Neural progenitor cell (in vitro differentiated cells): ENCODE data around the gene GOLGA7B. TPM values are rescaled to one million over a fixed set of nuclear protein-coding genes. Genes with fewer than 3 reads are reported as not detected.
A peak's percentile ranks its signal among the peaks of the same experiment; 100 is the strongest.

ENCODE experiments used
- DNase-seq: peaks from one replicate; pipeline ENCODE4 v3.0.0-alpha.2; 2016; ENCODE audit warnings: low spot score
- H2AFZ ChIP-seq: fragments of 200-600 bp; sonication (generic); replicated peaks from 2 replicates; pipeline ENCODE4 v1.6.1; 2016; ENCODE audit warnings: antibody characterized with exemption
- H3F3A ChIP-seq: fragments of 200-600 bp; sonication (generic); 2 replicates; pipeline ENCODE4 v1.6.1; 2016; ENCODE audit warnings: antibody characterized with exemption, low read depth
- H3K27ac ChIP-seq: fragments of 200-600 bp; sonication (generic); 2 replicates; pipeline ENCODE4 v1.5.1; 2016; ENCODE audit warnings: mild to moderate bottlenecking
- H3K27me3 ChIP-seq: fragments of 200-600 bp; sonication (generic); 2 replicates; pipeline ENCODE4 v1.6.1; 2016; ENCODE audit warnings: mild to moderate bottlenecking, moderate library complexity
- H3K36me3 ChIP-seq: fragments of 200-600 bp; sonication (generic); 2 replicates; pipeline ENCODE4 v1.5.1; 2016
- H3K4me1 ChIP-seq: fragments of 200-600 bp; sonication (generic); 2 replicates; pipeline ENCODE4 v1.6.1; 2016; ENCODE audit warnings: mixed run types
- H3K4me2 ChIP-seq: fragments of 200-600 bp; sonication (generic); 2 replicates; pipeline ENCODE4 v1.6.1; 2016
- H3K4me3 ChIP-seq: fragments of 200-600 bp; sonication (generic); 2 replicates; pipeline ENCODE4 v1.5.1; 2016
- H3K79me2 ChIP-seq: fragments of 200-600 bp; sonication (generic); 2 replicates; pipeline ENCODE4 v1.6.1; 2016; ENCODE audit warnings: low read depth
- H3K9ac ChIP-seq: fragments of 200-600 bp; sonication (generic); 2 replicates; pipeline ENCODE4 v1.6.1; 2016
- H3K9me3 ChIP-seq: fragments of 200-600 bp; sonication (generic); 2 replicates; pipeline ENCODE4 v1.5.1; 2016; ENCODE audit warnings: low read depth
- H4K20me1 ChIP-seq: fragments of 200-600 bp; sonication (generic); 2 replicates; pipeline ENCODE4 v1.6.1; 2016; ENCODE audit warnings: low read depth
- H3K27ac Mint-ChIP-seq: 3 replicates; pipeline ENCODE4 v1.8.0; 2021; ENCODE audit warnings: mixed read lengths
- H3K27me3 Mint-ChIP-seq: 2 replicates; pipeline ENCODE4 v1.8.0; 2022; ENCODE audit warnings: low read depth, mild to moderate bottlenecking, inconsistent platforms, moderate library complexity, mixed read lengths; ENCODE audit not compliant: insufficient read depth
- H3K36me3 Mint-ChIP-seq: 3 replicates; pipeline ENCODE4 v1.8.0; 2021; ENCODE audit warnings: mixed read lengths
- H3K4me1 Mint-ChIP-seq: 3 replicates; pipeline ENCODE4 v1.8.0; 2021; ENCODE audit warnings: mixed read lengths
- H3K4me3 Mint-ChIP-seq: 3 replicates; pipeline ENCODE4 v1.8.0; 2021; ENCODE audit warnings: mild to moderate bottlenecking, moderate library complexity, mixed read lengths
- H3K9me3 Mint-ChIP-seq: 3 replicates; pipeline ENCODE4 v1.8.0; 2020; ENCODE audit warnings: mixed read lengths
- EZH2 ChIP-seq: fragments of 200-600 bp; sonication (generic); IDR thresholded peaks from 2 replicates; pipeline ENCODE4 v1.6.1; 2017; ENCODE audit warnings: antibody characterized with exemption, mild to moderate bottlenecking, moderate library complexity
- EZH2phosphoT487 ChIP-seq: fragments of 200-600 bp; sonication (generic); IDR thresholded peaks from 2 replicates; pipeline ENCODE4 v1.6.1; 2017; ENCODE audit warnings: antibody characterized with exemption
- total RNA-seq: library from RNA; depleted of rRNA; stranded (reverse); fragments of >200 nt; gene quantifications from 2 replicates; pipeline ENCODE4 v1.2.3, GENCODE V29; 2015; ENCODE audit warnings: low replicate concordance
- TF ChIP-seq, protein P1 (sequence below): fragments of 200-600 bp; sonication (generic); IDR thresholded peaks from 2 replicates; pipeline ENCODE4 v1.5.1; 2017; ENCODE audit warnings: antibody characterized with exemption, mild to moderate bottlenecking

Gene GOLGA7B
- 0.09 TPM in 1 of 2 replicates, not detected in the other for total RNA-seq

DNA sequence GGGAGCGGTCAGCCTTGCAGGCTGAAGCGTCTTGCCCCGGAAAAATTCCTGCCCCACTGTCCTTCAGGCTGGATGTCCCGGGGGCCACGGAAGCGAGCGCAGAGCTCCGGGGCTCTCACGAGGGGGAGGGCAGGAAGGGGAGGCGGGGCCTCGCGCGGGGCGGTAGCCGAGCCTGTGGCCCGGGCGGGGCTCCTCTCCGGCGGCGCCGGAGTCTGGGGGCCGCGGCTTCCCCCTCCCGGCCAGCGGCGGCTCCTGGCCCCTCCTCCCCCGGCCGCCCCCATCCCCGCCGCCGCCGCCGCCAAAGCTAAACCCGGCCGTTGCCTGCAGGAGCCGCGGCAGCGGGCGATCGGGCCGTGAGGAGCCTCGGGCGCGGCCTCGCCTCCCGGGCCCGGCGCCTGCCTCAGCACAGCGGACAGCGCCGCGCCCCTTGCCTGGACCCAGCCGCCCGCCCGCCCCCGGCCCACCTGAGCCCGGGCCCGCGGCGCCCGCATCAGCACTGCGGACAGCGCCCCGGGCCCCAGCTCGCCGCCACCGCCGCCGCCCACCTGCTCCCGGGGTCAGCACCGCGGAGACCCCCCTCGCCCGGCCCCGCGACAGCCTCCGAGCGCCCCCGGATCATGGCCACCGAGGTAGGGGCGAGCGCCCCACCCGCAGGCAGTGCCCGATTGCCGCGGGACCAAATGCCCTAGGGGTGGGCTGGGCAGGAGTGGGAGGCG is at the start of gene GOLGA7B:
TSS of gene GOLGA7B (plus strand) at position 157 of the 716 bp plus-strand sequence. CDS start at position 618, 461 bp downstream.
- H3K27me3 Mint-ChIP-seq, result peaks cover 32% of the 10 kb centered on the region
- H3K9ac ChIP-seq, result no peak within 1 kb of the TSS

DNA sequence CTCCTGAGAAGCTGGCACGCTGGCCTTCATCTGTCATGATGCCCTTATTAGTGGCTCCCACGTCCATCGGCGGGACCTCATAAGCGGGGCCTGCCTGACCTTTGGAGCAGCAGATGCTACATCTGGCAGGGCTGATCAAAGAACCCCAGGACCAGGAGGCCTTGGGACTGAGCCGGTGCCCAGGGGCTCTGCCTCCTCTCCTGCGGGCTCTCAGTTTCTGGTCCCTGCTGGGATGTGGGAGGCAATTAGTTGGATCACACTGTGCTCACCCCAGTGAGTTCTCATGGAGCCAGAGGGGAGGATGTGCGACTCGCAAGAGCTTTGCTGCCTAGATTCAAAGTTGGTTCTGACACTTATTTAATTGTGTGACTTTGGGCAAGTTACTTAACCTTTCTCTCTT is 49.2 kb upstream of the GOLGA7B start:
- Mint-ChIP-seq H3K27ac (no peak overlapping the region), H3K36me3 (no peaks in the 10 kb centered on the region), H3K4me3 (no peak overlapping the region), H3K27me3 (peaks cover 9% of the 10 kb centered on the region), H3K4me1 (no peaks in the 10 kb centered on the region), H3K9me3 (peaks cover 3% of the 10 kb centered on the region)
- no peaks in the 10 kb centered on the region for H3K36me3 ChIP-seq
- H3K9me3 ChIP-seq, result no peaks in the 10 kb centered on the region
- H2AFZ ChIP-seq, result no peak overlapping the region
- no peaks in the 10 kb centered on the region for H3K27me3 ChIP-seq
- no peaks in the 10 kb centered on the region for H3K79me2 ChIP-seq
- H3K27ac ChIP-seq, result no peak overlapping the region
- H3K9ac ChIP-seq, result no peak overlapping the region
- H4K20me1 ChIP-seq, result no peaks in the 10 kb centered on the region
- no peak for TF ChIP-seq EZH2phosphoT487
- TF ChIP-seq EZH2, result no peak
- peaks cover 4% of the 10 kb centered on the region for H3F3A ChIP-seq
- no peak for DNase-seq
- H3K4me2 ChIP-seq, result no peak overlapping the region
- peaks cover 5% of the 10 kb centered on the region for H3K4me1 ChIP-seq
- no peak overlapping the region for H3K4me3 ChIP-seq

More for the DNA sequence above, at the start of gene GOLGA7B:
- Histone ChIP-seq H3K4me2 (peak within 1 kb of the TSS; percentile 89), H2AFZ (no peak within 1 kb of the TSS), H3K36me3 (no peaks in the 10 kb centered on the region), H3K4me3 (peak within 1 kb of the TSS; percentile 57), H3K27ac (no peak within 1 kb of the TSS), H3K4me1 (no peaks in the 10 kb centered on the region), H3K27me3 (peaks cover 96% of the 10 kb centered on the region), H3K9me3 (no peaks in the 10 kb centered on the region), H4K20me1 (peaks cover 28% of the 10 kb centered on the region), H3F3A (no peaks in the 10 kb centered on the region), H3K79me2 (no peaks in the 10 kb centered on the region)
- peak within 1 kb of the TSS; percentile 75 for H3K4me3 Mint-ChIP-seq
- peak; percentile 16 for TF ChIP-seq EZH2
- no peak for TF ChIP-seq EZH2phosphoT487
- no peaks in the 10 kb centered on the region for H3K9me3 Mint-ChIP-seq
- DNase-seq, result peak; percentile 97
- peaks cover 9% of the 10 kb centered on the region for H3K4me1 Mint-ChIP-seq
- no peaks in the 10 kb centered on the region for H3K36me3 Mint-ChIP-seq
- no peak within 1 kb of the TSS for H3K27ac Mint-ChIP-seq

DNA sequence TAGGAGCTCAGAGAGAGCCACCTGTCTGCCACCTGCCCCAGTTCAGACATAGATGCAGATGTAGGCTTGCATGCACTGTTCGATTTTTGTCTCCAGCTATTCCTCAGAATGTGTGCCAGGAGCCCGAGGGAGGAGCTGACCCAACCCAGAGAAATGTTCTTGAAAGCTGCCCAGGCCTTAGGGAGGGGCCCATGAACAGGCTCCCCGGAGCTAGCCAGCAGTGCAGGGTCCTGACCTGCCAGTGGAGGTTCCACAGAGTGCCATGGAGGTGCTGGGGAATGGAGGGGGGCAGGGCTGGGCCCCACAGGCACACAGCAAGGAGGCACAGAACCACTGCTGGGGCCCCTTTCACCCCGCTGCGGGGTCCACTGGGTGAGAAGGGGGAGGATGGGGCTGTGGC is 48.2 kb upstream of the GOLGA7B start:
- H3K79me2 ChIP-seq, result no peaks in the 10 kb centered on the region
- Mint-ChIP-seq H3K4me3 (no peak overlapping the region), H3K27ac (no peak overlapping the region), H3K36me3 (no peaks in the 10 kb centered on the region), H3K4me1 (peaks cover 2% of the 10 kb centered on the region), H3K27me3 (peaks cover 9% of the 10 kb centered on the region), H3K9me3 (peaks cover 3% of the 10 kb centered on the region)
- DNase-seq, result no peak
- no peaks in the 10 kb centered on the region for H4K20me1 ChIP-seq
- no peaks in the 10 kb centered on the region for H3K36me3 ChIP-seq
- no peaks in the 10 kb centered on the region for H3K27me3 ChIP-seq
- H3K4me1 ChIP-seq, result peaks cover 14% of the 10 kb centered on the region
- TF ChIP-seq EZH2phosphoT487, result no peak
- TF ChIP-seq, protein P1, sequence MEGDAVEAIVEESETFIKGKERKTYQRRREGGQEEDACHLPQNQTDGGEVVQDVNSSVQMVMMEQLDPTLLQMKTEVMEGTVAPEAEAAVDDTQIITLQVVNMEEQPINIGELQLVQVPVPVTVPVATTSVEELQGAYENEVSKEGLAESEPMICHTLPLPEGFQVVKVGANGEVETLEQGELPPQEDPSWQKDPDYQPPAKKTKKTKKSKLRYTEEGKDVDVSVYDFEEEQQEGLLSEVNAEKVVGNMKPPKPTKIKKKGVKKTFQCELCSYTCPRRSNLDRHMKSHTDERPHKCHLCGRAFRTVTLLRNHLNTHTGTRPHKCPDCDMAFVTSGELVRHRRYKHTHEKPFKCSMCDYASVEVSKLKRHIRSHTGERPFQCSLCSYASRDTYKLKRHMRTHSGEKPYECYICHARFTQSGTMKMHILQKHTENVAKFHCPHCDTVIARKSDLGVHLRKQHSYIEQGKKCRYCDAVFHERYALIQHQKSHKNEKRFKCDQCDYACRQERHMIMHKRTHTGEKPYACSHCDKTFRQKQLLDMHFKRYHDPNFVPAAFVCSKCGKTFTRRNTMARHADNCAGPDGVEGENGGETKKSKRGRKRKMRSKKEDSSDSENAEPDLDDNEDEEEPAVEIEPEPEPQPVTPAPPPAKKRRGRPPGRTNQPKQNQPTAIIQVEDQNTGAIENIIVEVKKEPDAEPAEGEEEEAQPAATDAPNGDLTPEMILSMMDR, result no peak
- TF ChIP-seq EZH2, result no peak
- H3F3A ChIP-seq, result peaks cover 4% of the 10 kb centered on the region
- H3K9ac ChIP-seq, result no peak overlapping the region
- H2AFZ ChIP-seq, result no peak overlapping the region
- no peak overlapping the region for H3K27ac ChIP-seq
- H3K4me3 ChIP-seq, result no peak overlapping the region
- H3K9me3 ChIP-seq, result no peaks in the 10 kb centered on the region
- H3K4me2 ChIP-seq, result no peak overlapping the region

DNA sequence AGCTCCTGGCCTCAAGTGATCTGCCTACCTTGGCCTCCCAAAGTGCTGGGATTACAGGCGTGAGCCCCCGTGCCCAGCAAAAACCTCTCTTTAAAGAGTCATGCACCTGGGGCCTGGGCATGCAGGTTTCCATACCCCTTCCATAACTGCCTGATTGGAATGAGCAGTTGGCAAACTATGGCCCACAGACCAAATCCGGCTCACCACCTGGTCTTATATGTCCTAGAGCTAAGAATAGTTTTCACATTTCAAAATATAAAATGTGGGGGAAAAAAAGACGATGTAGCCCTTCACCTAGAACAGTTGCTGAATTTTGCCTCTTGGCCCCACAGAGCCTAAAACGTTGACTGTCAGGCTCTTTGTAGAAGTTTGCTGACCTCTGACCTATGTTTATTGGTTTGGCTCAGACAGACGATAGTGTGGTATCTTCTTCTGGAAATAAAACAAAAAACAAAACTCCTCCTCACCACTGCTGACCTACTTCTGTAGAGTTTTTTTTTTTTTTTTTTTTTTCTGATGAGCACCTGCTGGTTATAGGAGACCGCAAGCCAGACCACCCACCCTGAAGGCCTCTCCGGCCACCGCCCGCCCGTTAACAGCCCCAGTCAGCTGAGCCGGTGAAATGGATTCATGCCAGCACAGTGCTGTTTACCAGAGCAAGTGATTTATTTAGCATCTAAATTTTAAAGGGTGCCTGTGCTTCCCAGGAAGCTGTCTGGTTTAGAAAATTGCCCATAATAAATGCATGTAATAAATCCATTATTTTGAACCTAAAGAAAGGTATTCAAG is 44.4 kb upstream of the GOLGA7B start:
- no peak for TF ChIP-seq EZH2phosphoT487
- no peak for TF ChIP-seq EZH2
- TF ChIP-seq, protein P1, result no peak
- H4K20me1 ChIP-seq, result no peaks in the 10 kb centered on the region
- peak; percentile 75 for DNase-seq
- H2AFZ ChIP-seq, result no peak overlapping the region
- H3K36me3 ChIP-seq, result no peaks in the 10 kb centered on the region
- H3K4me2 ChIP-seq, result peak overlapping the region; percentile 48
- H3K27ac Mint-ChIP-seq, result no peak overlapping the region
- no peaks in the 10 kb centered on the region for H3K9me3 ChIP-seq
- H3K9ac ChIP-seq, result no peak overlapping the region
- no peak overlapping the region for H3K4me3 ChIP-seq
- no peaks in the 10 kb centered on the region for H3K36me3 Mint-ChIP-seq
- no peak overlapping the region for H3K27ac ChIP-seq
- H3K27me3 Mint-ChIP-seq, result peaks cover 7% of the 10 kb centered on the region
- H3K27me3 ChIP-seq, result no peaks in the 10 kb centered on the region
- H3F3A ChIP-seq, result peaks cover 4% of the 10 kb centered on the region
- no peak overlapping the region for H3K4me3 Mint-ChIP-seq
- peaks cover 2% of the 10 kb centered on the region for H3K4me1 Mint-ChIP-seq
- H3K9me3 Mint-ChIP-seq, result no peaks in the 10 kb centered on the region
- H3K4me1 ChIP-seq, result peaks cover 14% of the 10 kb centered on the region
- H3K79me2 ChIP-seq, result no peaks in the 10 kb centered on the region
